PC-3 (cell line): ENCODE data around the gene TIMP4.

Experiments
- CTCF ChIP-seq: fragments of 300-600 bp; sonication (generic); conservative IDR thresholded peaks from 2 replicates; pipeline ENCODE4 v1.5.1; 2017; ENCODE audit warnings: antibody characterized with exemption, low read depth, mild to moderate bottlenecking, low read length
- EZH2phosphoT487 ChIP-seq: fragments of 300-600 bp; sonication (generic); IDR thresholded peaks from 2 replicates; pipeline ENCODE4 v1.6.1; 2018; ENCODE audit warnings: mild to moderate bottlenecking, antibody characterized with exemption, low read length, borderline replicate concordance

GRCh38 chr3:12150112-12150511 is 8.6 kb downstream of the TIMP4 start:
- TF ChIP-seq CTCF (no peak), EZH2phosphoT487 (no peak)
